LHCN-M2 (cell line): ENCODE measurements around the gene ERCC6L. TPM values are rescaled to one million over a fixed set of nuclear protein-coding genes. Genes with fewer than 3 reads are reported as not detected.

Experiments used
- DNase-seq: peaks from one replicate; pipeline ENCODE4 v3.0.0-alpha.2; 2012; ENCODE audit warnings: low read depth
- total RNA-seq: library from RNA; depleted of rRNA; stranded (reverse); fragments of >200 nt; gene quantifications from 2 replicates; pipeline ENCODE4 v1.2.3, GENCODE V29; 2014; rRNA removed

The ERCC6L gene
- total RNA-seq, 1 experiment from 2014 or later: 18.0 TPM

GRCh38 chrX:72169008-72169728, 69.7 kb downstream of the ERCC6L start:
- no peak for DNase-seq

GRCh38 chrX:72165551-72165950, 73.3 kb downstream of the ERCC6L start:
- DNase-seq: no peak

DNA sequence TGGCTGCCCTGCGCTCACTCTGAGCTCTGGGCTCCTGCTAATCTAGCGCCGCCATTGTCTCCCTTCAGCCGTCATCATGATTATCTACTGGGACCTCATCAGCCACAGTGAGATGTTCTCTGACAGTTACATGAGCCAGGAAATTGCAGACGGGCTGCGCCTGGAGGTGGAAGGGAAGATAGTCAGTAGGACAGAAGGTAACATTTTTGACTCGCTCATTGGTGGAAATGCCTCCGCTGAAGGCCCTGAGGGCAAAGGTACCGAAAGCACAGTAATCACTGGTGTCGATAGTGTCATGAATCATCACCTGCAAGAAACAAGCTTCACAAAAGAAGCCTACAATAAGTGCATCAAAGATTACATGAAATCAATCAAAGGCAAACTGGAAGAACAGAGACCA, 79.1 kb downstream of the ERCC6L start:
- no peak for DNase-seq

DNA sequence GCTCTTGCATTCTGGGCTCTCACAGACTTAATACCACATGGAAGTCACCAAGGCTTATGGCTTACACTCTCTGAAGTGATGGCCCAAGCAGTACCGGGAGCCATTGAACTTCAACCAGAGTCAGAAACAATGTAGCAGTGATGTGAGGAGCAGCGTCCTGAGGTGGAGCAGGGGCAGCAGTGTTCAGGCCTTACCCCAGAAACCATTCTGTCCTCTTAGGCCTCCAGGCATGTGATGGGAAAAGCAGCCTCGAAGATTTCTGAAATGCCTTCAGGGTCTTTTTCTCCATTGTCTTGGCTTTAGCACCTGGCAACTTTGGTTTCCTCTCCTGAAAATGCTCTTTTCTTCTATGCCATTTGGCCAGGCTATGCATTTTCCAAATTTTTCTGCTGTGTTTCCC, 80.1 kb downstream of the ERCC6L start:
- DNase-seq: no peak

Other genes starting within 250 kb of the ERCC6L start
- 1.3 and 1.7 TPM in 2 replicates for gene RTL5, start 107.1 kb downstream of the ERCC6L start, total RNA-seq
- gene PIN4, start 57.3 kb downstream of the ERCC6L start, total RNA-seq: 5.1 and 7.9 TPM in 2 replicates
- 662 and 734 TPM in 2 replicates for gene RPS4X, start 38.2 kb upstream of the ERCC6L start, total RNA-seq
- 0.17 and 1.0 TPM in 2 replicates for gene CITED1, start 66.9 kb upstream of the ERCC6L start, total RNA-seq